ENCODE results near the gene ACVR1B.
A peak's percentile ranks its signal among the peaks of the same experiment; 100 is the strongest.

DNA sequence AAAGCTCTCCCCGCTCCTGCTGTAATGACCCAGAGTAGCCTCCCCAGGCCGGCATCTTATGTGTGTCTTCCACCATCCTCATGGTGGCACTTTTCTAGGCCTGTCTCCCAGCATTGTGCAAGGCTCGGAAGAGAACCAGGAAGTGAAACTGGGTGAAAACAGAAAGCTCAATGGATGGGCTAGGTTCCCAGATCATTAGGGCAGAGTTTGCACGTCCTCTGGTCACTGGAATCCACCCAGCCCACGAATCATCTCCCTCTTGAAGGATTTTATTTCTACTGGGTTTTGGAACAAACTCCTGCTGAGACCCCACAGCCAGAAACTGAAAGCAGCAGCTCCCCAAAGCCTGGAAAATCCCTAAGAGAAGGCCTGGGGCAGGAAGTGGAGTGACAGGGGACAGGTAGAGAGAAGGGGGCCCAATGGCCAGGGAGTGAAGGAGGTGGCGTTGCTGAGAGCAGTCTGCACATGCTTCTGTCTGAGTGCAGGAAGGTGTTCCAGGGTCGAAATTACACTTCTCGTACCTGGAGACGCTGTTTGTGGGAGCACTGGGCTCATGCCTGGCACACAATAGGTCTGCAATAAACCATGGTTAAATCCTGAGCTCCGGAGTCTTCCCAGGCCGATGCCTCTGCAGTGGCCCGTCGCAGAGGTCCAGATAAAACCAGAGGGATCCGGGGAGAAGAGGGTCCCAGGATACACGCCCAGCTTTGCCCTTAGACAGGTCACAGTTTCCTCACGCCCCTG lies 28.6 kb upstream of the ACVR1B start:
- no peak for TF ChIP-seq REST (IDR thresholded peaks at IDR 0.05; ENCODE audit: insufficient read depth in 1 of 2, low read depth in 2 of 2, low read length in 2 of 2)
- 0 out of 2 replicates have a peak, but pooled peaks have one; percentile 17 for TF ChIP-seq TAF1 (IDR thresholded peaks at IDR 0.05; ENCODE audit: borderline replicate concordance, insufficient read depth, low read length)

Measured in PFSK-1 (cell line).